Activated CD8-positive, alpha-beta memory T cell treated with anti-CD3 and anti-CD28 coated beads, Interleukin-2, amount 50 U/mL, for 24 hours (primary cell): Measurements from ENCODE around the gene CLSTN2.

Source experiments
- DNase-seq: peaks from one replicate; pipeline ENCODE4 v3.0.0-alpha.2; 2020; ENCODE audit errors: extremely low read depth

CLSTN2 gene

DNA sequence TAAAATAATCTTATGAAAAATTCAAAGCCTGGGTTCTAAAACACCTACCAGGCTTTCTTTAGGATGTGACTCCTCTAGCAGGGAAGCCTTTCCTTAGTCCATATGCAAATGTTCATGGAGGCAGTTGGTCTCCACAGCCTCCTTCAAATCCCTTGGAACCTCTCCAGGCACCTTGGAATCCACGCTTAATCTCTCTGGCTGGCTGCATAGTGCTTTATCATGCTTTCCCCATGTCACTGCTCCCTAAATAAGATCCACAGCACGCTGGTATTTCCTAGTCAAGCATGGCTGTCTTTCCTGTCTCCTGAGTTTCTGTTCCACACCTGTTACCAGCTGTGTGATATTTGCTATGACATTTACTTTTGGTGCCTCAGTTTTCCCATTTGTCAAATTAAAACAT is 71.3 kb downstream of the CLSTN2 start:
- DNase-seq = no peak

DNA sequence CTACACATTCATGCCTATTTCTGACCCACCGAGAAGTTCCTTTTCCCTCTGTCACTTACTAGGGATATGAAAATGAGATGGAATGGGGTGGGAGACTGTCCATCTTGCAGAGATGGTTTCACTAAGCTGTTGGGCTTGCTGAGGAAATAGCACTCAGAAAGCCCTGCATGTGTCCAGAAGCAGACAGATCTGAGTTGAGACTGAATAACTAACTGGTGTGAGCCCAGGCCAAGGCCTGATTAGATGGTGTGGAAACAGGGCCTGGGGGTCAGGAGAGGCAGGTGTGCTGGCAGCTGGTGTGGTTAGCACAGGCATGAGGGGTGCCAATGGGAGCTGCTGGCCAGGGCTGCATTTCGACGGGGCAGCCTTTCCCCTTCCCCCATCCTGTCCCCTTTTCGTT is 72.1 kb downstream of the CLSTN2 start:
- DNase-seq = no peak

DNA sequence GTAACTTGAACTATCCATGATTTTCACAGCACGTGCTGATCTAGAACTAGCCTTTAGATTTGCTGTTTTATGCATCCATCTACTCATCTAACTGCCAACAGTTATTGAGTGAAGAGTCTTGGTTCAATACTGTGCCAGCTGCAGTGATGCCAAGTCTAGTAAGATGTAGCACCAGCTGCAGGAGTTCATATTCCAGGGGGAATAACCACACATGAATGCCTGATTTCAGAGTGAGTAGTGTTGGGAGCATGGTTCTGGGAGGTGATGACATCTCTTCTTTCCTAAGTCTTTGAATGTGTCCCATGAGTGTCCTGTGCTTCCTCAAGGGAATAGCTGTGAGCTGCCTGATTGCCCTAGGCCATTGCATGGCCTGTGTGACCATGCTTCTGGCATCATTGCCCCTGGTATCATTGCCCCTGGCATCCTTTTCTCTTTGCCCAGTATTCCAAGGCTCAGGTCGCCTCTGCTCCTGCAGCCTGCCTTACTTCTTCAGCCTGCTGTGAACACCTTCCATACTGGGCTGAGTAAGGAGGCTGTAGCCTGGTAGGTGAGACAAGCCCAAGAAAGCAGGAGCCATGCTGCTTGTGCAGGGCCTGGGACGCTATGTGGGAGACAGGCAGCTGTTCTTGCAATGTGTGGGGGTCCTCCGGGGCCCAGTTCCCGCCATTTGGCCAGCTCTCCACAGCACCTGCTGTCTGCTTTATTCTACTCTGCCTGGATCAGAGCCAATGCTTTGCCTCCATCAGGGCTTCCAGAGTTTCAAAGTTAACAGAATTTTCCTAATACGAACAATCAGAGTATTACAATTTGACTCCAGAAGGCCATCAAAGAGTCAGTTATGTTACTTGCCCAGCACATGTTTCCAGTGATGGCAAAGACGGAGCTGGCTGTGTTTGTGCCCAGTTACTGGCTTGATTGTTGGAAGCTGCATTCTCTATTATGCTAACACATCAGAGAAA is 73.2 kb downstream of the CLSTN2 start:
- DNase-seq = no peak

DNA sequence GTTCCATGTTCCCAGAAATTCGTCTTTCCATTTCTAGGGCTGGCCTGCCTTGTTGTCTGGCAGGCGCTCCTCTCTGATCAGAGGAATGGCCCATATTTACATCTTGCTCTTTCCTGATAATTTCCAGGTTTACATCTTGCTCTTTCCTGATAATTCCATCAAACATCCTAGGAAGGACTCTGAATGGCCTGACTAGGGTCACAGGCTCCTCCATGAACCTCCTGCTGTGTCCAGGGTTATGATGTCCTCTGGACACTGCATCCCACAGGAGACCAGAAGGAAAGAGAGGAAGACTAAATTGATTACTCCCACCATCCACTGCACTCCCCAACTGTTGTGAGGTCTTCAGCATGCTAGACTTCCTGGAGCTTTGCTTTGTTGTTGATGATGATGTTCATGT is 75.4 kb downstream of the CLSTN2 start:
- no peak for DNase-seq

DNA sequence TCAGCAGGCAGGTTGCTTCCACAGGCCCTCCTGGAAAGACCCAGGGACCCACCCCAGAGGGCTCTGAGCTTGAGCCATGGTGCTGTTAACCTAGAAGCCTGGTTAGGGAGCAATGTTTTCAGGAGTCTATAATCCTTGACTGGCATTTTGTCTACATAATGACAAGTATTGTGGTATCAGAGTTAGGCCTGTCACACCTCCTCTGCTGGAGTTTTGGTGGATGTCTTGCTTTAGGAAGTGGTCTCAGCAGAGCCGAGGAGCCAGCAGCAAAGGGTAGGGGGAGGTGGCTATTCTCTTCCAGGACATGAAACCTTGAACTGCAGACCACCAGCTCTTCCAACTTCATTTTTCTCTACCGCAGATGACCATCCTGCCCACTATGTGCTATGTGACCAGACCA is 76.1 kb downstream of the CLSTN2 start:
- DNase-seq = no peak

DNA sequence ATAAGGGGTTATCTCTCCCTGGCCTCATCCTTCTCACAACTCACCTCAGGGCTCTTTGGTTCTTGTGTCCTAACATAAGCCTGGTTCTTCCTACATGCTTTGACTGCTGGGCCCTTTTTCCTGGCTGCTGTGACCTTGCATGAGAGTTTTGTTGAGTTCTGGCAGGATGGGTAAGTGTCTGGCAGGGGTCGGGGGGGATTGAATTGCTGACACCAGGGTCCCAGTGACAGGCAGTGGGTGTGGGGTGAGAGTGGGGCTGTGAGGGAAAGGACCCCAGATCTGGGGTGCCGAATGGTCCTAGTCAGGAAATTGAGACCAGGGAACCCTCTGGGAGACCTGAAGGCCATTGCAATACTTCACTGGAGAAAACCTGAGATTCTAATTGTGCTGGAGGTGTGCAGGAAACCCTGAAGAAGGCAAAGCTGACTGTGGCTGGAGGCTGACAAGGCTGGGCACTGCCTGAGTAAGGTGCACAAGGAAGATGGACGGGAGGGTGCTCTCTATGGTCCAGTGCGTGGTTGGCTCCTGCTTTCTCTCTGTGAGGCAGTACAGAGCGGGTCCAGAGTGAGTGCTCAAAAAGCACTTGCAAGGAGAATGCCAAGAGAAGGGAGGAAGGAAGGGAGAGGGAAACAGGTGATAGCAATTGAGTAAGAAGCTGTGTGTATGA is 76.8 kb downstream of the CLSTN2 start:
- DNase-seq = no peak

DNA sequence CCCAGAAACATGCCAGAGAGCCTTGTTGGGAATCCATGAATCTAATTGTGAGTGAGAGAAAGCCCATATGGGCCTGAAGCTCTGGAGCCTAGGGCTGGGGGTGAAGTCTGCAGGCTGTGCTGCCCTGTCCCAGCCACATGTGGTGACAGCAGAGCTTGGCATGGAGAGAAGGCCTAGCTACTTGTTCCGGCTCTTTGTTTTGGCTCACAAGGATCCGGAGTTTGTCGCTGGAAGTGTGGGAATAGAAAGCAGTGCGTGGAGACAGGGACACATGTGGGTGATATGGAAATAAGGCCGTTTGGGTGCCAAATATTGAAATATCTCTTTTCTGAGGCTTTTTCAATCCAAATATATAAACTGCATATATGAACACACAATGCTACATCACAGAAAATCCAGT is 78.2 kb downstream of the CLSTN2 start:
- no peak for DNase-seq

DNA sequence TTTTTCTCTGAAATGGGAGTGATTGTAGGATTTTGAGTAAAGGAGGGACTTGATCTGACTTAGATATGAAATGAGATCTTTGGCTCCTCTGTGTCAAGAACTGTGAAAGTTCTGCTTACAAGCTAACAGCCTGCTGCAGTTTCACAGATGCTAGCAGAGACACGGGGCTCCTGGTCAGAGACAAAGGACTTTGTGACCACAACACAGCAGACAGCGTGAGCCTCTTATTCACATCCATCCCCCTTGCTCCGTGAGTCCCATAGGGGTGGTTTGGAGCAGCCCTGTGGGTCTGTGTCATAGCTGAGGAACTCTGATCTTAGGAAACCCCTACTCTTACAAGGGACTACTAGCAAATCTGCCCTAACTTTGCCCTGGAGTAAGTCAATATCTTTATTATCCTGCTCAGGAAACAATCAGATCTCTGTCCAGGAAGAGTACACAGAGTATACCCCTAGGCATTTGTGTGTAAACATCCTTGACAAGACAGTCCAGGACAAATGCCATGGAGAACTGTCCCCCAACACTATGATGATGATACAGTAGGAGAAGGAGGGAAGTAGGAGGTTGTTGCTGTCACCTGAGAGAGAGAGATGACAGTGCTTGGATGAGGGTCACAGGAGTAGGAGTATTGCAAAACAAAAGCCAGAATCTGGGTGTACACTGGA is 80.0 kb downstream of the CLSTN2 start:
- no peak for DNase-seq

DNA sequence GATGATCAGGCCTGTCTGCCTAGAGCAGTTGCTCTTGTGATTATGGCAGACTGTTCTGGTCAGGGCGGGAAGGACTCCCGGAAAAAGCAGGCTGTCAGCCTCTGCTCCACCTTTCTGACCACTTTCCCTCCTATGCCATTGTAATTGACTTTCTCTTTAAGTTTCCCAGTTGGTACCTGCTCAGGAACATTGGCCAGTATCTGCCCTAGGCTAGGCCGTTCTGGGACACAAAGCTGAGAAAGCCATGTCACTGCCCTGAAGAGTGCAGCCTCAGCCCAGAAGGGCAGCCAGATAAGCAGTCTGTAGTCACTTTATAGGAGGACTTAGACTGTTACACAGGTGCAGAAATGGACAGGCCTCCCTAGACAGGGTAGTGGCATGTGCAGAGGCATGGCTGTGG is 80.8 kb downstream of the CLSTN2 start:
- DNase-seq = no peak

DNA sequence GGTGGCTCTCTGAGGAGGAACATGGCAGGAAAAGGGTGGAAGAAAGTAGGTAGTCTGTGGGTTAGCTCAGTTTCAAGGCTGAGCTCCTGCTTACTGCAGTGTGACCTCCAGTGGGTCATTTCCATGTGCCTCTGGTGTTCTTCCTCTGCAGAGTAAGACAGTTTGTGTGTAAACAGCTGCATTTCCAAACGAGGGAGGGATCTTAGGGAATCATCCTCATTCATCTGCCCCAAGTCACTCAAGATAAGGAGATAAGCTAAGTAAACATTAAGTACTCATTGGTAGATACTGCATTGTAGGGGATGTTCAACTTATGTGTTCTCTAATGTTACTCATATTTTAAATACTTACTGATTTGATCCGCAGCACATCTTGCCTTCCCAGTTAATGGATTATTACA is 83.6 kb downstream of the CLSTN2 start:
- no peak for DNase-seq

DNA sequence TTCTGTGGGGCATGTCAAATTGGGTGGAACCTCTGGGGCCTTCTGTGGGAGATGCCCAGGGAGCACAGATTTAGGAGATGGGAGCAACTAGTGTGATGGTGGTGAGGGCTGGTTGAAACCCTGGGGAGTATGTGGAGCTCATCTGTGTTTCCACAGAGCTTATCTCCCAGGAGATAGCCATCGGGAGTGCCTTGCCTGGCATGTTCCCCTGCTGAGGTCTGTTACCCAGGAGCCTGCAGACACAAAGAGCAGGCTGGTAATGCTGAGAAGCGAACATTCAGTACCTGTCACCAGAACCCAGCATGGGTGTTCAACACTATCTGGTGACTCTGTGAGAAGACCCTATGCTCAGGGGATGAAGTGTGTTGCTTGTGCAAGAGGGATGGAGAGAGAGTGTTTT is 85.0 kb downstream of the CLSTN2 start:
- no peak for DNase-seq

DNA sequence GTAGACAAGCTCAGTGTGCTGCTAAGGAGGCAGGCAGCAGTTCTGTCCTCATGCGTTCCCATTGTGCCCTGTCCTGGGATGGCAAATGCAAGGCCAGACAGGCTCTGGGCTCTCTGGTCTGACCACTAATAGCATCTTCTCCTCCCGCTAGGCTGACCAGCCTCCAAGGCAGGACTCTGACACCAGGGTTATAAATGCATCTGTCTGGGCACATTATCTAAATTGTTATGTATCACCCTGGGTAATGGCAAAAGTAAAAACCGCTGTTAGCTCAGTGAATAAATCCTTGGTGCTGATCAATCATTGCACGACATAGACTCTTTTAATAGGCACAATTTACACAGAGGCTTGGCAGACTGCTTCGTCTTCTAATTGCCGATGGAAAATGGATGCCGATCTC is 85.6 kb downstream of the CLSTN2 start:
- DNase-seq = no peak

DNA sequence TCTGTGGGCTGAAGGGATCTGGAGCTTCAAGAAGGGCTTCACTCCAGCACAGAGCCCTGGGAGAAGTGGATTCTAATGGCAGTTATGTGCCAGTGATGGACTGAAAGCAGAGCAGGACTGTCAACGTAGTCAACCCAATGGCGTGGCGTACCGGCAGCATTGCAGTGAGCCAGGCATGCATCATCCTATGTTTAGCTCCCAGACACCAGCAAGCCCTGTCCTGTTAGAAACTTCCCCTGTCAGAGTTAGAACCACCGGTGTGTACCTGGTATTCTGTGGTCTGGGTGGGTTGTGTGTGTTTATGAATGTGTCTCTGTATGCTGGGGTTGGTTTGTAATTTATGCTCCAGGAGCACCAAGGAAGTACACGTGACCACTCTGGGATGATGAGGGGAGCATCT is 86.3 kb downstream of the CLSTN2 start:
- no peak for DNase-seq

DNA sequence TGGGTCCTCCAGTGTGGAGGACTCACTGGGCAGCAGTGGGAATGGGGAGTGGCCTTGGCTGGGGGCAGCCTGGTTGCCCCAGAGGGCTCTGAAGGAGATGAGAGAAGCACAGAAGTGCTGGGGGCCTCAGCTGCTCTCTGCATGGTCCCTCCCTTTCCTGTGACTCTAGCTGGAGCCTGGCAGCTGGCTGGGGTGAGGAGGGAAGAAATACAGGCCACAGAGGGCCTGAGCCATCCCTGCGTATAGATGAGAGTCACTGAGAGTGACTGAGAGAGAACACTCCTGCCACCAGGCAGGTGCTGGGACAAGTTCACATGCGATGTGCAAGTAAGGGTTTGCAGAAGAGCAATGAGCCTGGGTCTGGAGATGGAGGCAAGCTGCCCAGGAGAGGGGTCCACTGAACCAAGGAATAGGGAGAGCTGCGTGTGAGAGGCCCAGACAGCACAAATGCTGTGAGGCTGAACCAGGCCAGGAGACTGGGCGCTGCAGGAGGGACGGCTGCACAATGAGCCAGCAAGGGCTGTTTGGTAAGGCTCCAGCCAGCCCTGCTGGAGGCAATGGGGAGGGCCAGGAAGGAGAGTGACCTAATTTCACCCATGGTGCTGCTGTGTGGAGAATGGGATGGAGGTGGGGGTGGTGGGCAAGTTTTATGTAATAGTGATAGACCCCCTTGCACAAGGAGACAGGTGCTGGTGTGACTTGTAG is 87.2 kb downstream of the CLSTN2 start:
- no peak for DNase-seq

DNA sequence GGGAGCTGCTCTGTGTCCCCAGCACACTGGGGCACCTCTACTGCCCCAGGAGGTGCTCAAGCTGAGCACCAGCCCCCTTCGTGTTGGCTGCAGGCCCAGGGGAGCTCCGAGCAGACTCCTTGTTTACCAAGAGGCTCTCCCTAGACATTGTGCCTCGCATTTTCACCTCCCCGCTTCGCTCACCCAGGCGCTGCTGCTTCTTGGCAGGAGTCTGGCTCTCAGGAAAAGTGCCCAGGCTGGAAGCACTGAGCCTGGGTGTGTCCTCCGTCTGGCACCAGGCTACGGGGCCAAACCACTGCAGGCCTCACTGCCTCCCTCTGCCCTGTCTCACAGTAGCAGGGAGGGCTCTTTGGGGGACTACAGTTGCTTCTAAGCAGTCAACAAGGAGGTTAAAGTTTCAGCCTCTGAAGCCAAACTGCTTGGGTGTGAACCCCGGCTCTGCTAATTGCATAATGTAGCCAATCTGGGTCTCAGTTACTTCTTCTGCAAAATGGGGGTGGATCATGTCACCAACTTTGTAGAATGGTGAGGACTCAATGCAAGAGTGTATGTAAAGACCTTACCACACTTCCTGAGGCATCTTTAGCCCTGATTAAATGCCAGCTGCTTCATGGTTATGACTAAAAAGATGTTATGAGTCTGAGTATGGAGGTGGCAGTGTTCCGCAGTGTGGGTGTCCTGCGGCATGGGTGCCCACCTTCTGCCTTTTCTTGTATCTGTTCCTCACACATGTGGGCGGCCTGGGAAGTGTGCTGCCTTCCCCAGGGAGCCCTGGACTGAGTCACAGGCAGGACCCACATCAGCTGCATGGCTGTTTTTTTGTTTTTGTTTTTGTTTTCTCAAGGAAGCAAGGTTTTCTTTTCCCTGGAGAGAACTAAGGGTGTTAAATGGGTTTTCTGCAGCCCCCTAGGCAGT is 88.9 kb downstream of the CLSTN2 start:
- no peak for DNase-seq

DNA sequence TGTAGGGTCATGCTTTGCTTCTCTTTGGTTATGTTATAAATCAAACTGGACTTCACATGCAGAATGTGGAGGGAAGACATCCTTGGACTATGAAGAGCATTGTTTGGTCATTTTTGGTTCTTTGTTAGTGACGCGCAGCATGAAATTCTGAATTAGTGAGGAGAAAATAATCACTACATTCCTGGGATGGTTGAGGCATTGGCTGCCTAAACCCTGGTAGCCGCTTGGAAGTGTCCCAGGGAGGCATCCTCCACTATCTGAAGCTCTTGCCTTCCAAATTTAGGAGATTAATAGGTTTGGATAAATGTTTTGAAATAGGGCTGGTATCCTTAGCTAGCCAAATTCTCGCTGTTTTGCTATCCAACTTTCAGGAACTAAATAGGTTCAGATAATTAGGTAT is 96.2 kb downstream of the CLSTN2 start:
- no peak for DNase-seq

DNA sequence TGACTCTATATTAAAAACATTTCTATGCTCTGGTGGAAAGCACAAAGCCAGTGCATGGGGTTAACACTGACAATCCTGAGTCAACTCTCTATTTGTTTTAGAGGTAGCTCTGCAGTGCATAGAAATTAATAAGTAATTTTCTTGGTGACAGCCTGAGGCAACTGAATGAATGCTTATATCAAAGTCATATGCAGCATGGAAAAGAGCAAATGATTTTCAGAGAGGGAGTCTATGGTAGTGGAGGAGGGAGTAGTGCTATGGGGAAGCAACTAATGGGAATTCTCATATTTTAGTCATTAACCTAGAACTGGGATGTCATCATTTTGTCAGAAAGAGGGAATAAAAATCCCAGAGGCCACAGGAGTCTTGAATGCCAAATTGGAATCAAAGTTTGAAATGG is 99.1 kb downstream of the CLSTN2 start:
- no peak for DNase-seq

DNA sequence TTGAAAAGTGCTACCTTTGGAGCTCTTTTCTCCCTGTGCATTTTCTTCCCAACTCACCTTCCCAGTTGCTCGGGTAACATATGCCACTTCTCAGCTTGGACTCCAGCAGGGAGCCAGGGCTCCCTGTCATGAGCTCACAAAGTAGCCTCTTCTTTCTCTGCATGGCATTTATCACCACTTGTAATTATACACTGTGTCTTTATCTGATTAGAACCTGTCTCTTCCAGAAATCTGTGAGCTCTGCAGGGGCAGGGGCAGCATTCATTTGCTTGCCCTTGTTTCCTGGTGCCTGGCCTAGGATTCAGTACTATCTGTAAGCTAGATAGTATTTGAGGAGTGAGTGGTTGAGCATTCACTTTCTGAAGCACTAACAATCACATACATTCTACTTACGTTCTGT is 100.9 kb downstream of the CLSTN2 start:
- DNase-seq = no peak

DNA sequence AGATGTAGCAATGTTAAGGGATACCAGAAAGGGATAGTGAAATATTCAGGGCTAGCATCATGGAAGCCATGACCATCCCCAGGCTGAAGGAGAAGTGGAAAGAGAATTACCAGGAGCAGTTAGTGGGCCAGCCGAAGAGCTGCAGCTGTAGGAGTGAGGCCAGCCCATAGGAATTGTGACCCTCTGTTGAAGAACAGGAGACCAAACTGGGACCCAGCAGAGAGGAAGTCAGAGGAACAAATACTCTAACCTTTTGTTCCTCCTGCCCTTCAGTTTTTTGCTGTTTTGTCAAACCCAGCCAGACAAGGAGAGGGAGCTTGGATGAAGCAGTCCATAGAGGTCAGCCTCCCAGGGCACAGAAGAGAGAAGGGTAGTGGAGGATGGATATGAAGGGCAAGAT is 115.4 kb downstream of the CLSTN2 start:
- no peak for DNase-seq

DNA sequence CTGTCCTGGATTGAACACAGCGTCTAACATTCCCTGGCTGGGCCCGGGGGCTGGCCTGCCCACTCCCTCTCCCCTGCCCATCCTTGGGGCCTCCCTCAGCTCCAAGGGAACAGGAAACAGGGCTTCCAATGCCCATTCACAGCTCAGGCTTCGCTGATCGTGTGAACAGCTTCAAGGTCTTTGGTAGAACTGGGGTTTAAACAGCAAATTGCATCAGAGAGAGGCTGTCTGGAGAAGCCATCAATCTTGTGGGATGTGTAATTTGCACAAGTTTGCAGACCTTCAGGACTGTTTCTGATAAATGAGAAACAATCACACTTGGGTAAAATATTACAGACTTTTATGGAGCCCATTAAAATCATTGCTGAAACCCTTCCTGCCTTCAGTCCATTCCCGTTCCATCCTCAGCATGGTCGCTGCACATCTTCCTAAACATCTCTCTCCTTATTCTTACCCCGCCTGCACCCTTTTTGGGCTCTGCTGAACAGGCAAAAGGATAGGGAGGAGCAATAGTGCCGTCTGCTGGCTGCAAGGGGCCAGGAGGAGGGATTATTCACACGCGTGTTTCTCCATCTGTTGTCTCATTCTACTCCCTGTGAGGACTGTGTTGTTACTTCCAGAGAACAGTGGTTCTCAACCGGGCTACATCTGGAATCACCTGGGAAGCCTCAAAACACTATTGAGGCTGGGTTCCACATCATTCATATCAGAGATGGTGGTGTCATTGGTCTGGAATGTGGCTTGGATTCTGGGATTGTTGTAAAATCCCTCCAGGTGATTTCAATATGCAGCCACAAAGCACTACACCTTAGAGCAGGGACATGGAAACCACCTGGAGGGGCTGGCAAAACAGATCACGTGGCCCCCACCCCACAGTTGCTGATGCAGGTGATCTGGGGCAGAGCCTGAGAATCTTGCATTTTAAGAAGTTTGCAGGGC is 116.3 kb downstream of the CLSTN2 start:
- no peak for DNase-seq
